NCI-H2196 (cell line): ENCODE measurements around the gene COL6A6.
"Not testable (repeated sequence)": the region's sequence is repeated elsewhere in the genome, so short reads cannot be mapped to it uniquely, and the experiment has no call there.

Source experiments
- DNase-seq: peaks from one replicate; lab custom pipeline; 2025; ENCODE audit not compliant: unreplicated experiment; lab: John Stamatoyannopoulos, UW

Gene COL6A6

DNA sequence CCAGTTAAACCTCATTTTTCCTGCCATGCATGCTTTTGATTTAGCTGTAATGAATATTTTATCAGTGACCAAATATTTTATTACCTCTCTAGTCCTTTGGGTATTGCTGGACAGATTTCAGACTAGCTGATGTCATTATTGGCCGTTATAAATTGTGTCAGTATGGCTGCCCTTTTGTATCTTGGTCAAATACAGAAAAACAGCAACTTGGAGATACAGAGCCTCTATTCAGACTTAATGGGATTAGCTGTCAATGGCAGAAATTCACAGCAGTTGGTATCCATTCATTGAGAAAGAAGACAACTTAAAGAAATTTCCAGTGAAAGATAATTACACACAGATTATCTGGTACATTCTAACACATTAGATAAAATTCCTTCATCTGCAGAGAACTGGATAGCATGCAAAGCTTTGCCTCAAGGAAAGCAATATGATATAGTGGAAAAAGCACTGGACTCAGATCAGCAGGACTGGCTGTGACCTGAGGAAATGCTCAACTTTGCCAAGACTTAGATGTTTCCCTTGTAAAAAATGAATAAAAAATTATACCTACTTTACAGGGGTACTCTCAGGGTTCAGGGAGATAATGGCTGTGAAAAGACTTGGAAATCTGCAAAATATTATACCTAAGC lies 20.8 kb downstream of the COL6A6 start:
- DNase-seq, result no peak

DNA sequence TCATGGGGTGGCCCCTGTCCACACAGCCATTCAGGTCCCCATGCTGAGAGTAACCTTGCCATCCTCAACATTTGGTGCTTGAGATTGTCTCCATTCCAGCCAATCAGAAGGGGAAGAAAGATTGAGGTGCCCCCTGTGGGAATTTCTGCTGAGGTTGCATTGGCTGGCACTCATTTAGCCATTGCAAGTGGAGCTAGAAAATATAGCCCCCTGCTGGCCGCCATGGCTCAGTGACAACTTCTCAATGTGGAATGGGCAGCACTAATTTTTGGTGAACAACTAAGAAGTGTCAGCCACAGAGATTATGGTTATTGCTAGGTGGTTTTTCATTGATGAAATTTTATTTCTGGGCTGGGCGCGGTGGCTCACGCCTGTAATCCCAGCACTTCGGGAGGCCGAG lies 22.0 kb downstream of the COL6A6 start:
- DNase-seq, result peak; percentile 47

DNA sequence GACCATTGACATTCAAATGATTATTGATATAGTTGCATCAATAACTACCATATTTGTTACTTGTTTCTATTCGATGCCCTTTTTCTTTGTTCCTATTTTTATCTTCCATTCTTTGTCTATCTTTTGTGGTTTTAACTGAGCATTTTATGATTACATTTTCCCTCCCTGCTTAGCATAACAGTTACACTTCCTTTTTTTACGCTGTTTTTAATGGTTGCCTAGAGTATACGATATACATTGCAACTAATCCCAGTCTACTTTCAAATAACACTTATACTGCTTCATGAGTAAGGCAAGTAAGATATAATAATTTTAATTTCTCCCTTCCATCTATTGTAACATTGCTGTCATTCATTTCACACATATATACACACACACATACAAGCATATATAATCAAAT lies 26.3 kb downstream of the COL6A6 start:
- DNase-seq, result no peak

DNA sequence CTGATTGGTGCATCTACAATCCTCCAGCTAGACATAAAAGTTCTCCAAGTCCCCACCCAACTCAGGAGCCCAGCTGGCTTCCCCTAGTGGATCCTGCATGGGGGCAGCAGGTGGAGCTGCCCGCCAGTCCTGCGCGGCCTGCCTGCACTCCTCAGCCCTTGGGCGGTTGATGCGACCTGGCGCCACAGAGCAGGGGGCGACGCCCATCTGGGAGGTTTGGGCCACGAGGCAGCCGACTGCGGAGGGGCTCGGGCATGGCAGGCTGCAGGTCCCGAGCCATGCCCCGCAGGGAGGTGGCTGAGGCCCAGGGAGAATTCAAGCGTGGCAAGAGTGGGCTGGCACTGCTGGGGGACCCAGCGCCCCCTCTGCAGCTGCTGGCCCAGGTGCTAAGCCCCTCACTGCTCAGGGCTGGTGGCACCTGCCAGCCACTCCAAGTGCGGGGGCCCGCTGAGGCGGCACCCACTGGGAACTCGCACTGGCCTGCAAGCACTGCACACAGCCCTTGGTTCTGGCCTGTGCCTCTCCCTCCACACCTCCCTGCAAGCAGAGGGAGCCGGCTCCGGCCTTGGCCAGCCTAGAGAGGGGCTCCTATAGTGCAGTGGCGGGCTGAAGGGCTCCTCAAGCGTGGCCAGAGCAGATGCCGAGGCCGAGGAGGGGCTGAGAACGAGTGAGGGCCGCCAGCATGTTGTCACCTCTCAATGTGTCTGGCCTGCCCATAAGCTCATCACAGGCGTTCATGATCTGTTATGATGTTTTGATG lies 30.1 kb downstream of the COL6A6 start:
- no peak for DNase-seq

DNA sequence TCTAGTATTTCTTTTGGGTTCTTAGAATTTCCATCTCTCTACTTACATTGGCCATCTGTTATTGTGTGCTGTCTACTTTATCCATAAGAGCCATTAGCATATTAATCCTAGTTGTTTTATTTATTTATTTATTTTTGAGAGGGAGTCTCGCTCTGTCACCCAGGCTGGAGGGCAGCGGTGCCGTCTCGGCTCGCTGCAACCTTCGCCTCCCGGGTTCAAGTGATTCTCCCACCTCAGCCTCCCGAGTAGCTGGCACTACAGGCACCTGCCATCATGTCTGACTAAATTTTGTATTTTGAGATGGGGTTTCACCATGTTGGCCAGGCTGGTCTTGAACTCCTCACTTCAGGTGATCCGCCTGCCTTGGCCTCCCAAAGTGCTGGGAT lies 30.7 kb downstream of the COL6A6 start:
- DNase-seq, result not testable (repeated sequence)

DNA sequence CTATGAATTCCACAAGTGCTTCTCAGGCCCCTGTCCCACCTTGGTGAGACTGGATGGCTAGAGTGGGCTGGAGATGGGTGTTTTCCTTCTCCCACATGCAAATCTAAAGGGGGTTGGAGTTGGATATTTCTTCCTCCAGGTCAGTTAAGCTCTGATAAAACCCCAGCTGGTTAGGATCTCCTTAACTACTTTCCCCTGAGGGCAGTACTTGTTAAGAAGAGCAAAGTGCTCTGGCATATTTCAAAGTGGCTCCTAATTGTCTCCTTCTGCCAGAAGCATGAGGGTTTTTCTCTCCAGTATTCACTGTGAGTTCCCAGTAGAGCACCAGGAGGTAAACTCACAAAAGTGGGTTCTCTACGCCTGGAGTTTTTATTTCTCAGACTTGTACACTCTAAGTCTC lies 31.4 kb downstream of the COL6A6 start:
- no peak for DNase-seq

DNA sequence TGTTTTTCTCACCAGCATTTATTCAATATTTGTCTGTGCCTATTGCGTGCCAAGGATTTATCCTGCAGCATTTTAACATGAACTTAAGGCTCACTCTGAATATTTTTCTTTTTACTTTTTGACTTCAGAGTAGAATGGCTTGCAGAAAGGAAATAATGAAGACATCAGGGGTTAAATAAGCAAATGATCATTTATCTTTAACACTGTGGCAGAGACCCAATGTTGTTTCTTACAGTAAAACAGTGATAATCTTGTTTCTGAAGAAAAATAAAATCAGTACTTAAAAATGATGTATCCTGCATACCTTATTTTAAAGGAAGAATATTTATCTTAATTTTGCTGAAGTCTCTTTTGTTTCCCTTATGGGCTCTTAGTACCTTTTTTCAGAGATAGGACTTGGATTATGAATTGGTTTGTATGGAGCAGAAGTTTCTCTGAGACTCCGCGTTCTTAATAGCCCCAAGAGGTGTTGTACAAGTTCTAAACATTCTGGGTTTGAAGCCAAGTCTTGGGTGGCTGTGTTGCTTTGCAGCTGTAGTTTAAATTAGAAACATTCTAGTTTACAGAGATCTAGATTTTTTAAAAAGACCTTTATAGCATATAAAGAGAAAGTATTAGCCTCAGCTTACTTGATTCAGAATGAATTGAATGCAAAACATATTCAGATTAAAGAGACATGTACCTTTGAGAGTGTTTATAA lies 40.5 kb downstream of the COL6A6 start:
- no peak for DNase-seq

DNA sequence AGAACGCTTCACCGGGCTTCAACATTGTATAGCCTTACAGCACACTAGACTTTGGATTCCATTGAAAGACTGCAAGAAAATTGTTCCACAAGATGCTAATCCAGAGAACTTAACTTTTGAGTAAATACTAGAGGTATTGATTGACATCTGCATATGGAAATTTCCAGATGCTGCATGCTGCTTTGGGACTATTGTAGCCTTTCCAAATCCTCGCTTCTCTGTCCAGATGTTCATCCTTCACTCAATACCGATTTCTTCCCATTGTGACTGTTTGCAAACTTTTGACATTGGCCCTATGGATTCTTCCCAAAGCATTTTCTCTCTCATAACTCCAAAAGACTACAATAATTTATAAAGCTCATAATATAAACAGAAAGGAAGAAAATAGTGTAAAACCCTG lies 41.4 kb downstream of the COL6A6 start:
- no peak for DNase-seq

DNA sequence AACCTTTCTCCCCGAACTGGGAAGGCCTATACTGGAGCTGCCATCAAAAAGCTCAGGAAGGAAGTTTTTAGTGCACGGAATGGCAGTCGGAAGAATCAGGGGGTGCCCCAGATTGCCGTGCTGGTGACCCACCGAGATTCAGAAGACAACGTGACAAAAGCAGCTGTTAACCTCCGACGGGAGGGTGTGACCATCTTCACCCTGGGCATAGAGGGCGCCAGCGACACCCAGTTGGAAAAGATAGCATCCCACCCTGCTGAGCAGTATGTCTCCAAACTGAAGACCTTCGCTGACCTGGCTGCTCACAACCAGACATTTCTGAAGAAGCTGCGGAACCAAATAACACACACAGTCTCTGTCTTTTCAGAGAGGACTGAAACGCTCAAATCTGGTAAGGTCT lies 48.2 kb downstream of the COL6A6 start:
- DNase-seq, result no peak
